Glutamatergic neuron (in vitro differentiated cells): ENCODE measurements around the gene GLYR1. TPM values are rescaled to one million over a fixed set of nuclear protein-coding genes. Genes with fewer than 3 reads are reported as not detected.

Experiments used
- DNase-seq: peaks from one replicate; pipeline ENCODE4 v3.0.0; 2022
- H3K27ac Mint-ChIP-seq: one replicate; pipeline ENCODE4 v1.8.0; 2020; ENCODE audit warnings: mild to moderate bottlenecking, mixed read lengths, inconsistent platforms; ENCODE audit not compliant: unreplicated experiment
- H3K27me3 Mint-ChIP-seq: one replicate; pipeline ENCODE4 v1.8.0; 2020; ENCODE audit warnings: mild to moderate bottlenecking, moderate library complexity, mixed read lengths, inconsistent platforms; ENCODE audit not compliant: unreplicated experiment
- H3K36me3 Mint-ChIP-seq: one replicate; pipeline ENCODE4 v1.8.0; 2020; ENCODE audit warnings: mild to moderate bottlenecking, mixed read lengths, inconsistent platforms; ENCODE audit not compliant: unreplicated experiment
- H3K4me1 Mint-ChIP-seq: one replicate; pipeline ENCODE4 v1.8.0; 2020; ENCODE audit warnings: mild to moderate bottlenecking, low read depth, mixed read lengths, inconsistent platforms; ENCODE audit not compliant: unreplicated experiment
- H3K4me3 Mint-ChIP-seq: one replicate; pipeline ENCODE4 v1.8.0; 2020; ENCODE audit warnings: mild to moderate bottlenecking, mixed read lengths, inconsistent platforms; ENCODE audit not compliant: unreplicated experiment
- H3K9me3 Mint-ChIP-seq: one replicate; pipeline ENCODE4 v1.8.0; 2020; ENCODE audit warnings: mild to moderate bottlenecking, moderate library complexity, mixed read lengths, inconsistent platforms; ENCODE audit not compliant: unreplicated experiment
- CTCF ChIP-seq: fragments of 200-600 bp; sonication (generic); IDR thresholded peaks from one replicate; pipeline ENCODE4 v1.5.0; 2021; ENCODE audit not compliant: partially characterized antibody, unreplicated experiment
- total RNA-seq: library from RNA; stranded (reverse); fragmentation: NEBNext Ultra II Directional; extraction: Animal tissue kit (Norgen Biotek cat#: 25700); gene quantifications from one replicate; pipeline ENCODE4 v1.2.1, GENCODE V29; 2021; ENCODE audit not compliant: unreplicated experiment

The GLYR1 gene
- total RNA-seq, 1 donor from 2014 or later, result 133 TPM

- Mint-ChIP-seq H3K27me3 (no peaks in the 10 kb centered on the region), H3K4me3 (peak within 1 kb of the TSS; percentile 89), H3K36me3 (no peaks in the 10 kb centered on the region), H3K9me3 (peaks cover 5% of the 10 kb centered on the region), H3K4me1 (peaks cover 7% of the 10 kb centered on the region), H3K27ac (peak within 1 kb of the TSS; percentile 70)
- DNase-seq, result peak; percentile 100
- TF ChIP-seq CTCF, result no peak
Measured at GRCh38 chr16:4766875-4767628, 80.0 kb downstream of the GLYR1 start, which contains the start of gene ZNF500. Gene ZNF500 (minus strand): TSS chr16:4767162. CDS start chr16:4765978, 1,184 bp downstream.

- peak overlapping the region; percentile 70 for H3K27ac Mint-ChIP-seq
- no peak for TF ChIP-seq CTCF
- peak overlapping the region; percentile 85 for H3K4me3 Mint-ChIP-seq
- H3K9me3 Mint-ChIP-seq, result peaks cover 5% of the 10 kb centered on the region
- H3K4me1 Mint-ChIP-seq, result peaks cover 7% of the 10 kb centered on the region
- no peak for DNase-seq
- H3K27me3 Mint-ChIP-seq, result no peaks in the 10 kb centered on the region
- H3K36me3 Mint-ChIP-seq, result no peaks in the 10 kb centered on the region
Measured at GRCh38 chr16:4765511-4766474, 81.3 kb downstream of the GLYR1 start.

DNA sequence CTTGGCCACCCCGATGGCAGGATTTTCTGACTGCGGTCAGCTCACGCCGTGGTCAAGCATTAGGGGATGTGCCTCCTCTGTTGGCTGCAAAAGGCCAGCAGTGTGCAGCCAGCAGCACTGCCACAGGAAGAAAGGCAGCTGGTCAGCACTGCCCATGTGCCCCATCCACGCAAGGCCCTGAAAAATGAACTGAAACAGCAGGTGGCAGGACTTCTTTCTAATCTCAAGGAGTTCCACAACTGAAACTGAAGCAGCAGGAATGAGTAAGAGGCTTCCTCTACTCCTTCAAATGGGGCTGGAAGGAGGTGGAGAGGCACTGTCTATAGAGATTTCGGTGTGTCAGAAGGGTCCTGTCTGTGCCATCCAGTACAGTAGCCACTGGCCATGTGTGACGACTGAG is 83.3 kb downstream of the GLYR1 start:
- Mint-ChIP-seq H3K27me3 (no peaks in the 10 kb centered on the region), H3K9me3 (peaks cover 3% of the 10 kb centered on the region), H3K4me3 (no peak overlapping the region), H3K36me3 (no peaks in the 10 kb centered on the region), H3K4me1 (peaks cover 7% of the 10 kb centered on the region), H3K27ac (no peak overlapping the region)
- no peak for TF ChIP-seq CTCF
- DNase-seq, result no peak

GRCh38 chr16:4762205-4762604 is 84.9 kb downstream of the GLYR1 start:
- H3K36me3 Mint-ChIP-seq, result no peaks in the 10 kb centered on the region

More at GRCh38 chr16:4762205-4762604, 84.9 kb downstream of the GLYR1 start:
- no peak for TF ChIP-seq CTCF
- H3K27me3 Mint-ChIP-seq, result peaks cover 3% of the 10 kb centered on the region
- peaks cover 2% of the 10 kb centered on the region for H3K9me3 Mint-ChIP-seq
- H3K4me1 Mint-ChIP-seq, result peaks cover 3% of the 10 kb centered on the region
- no peak overlapping the region for H3K4me3 Mint-ChIP-seq
- DNase-seq, result no peak
- H3K27ac Mint-ChIP-seq, result no peak overlapping the region
